ENCODE data around the gene AGBL5. TPM values are rescaled to one million over a fixed set of nuclear protein-coding genes. Genes with fewer than 3 reads are reported as not detected.

Gene AGBL5
- total and polyA plus RNA-seq, 2 of the 13 experiments (the other 11 are each of a cell fraction or from before 2014, with no cell fraction given), result 55.9 to 73.3 TPM

- no peak; the same call in 1 of the 2 replicates for TF ChIP-seq AFF4 (CRISPR knock-in tag; IDR thresholded peaks at IDR 0.05)
- no peak for TF ChIP-seq KLF6 (CRISPR knock-in tag; IDR thresholded peaks at IDR 0.05)
- no peak for TF ChIP-seq NBN (conservative IDR thresholded peaks at IDR 0.05)
- TF ChIP-seq GMEB2 (CRISPR knock-in tag; IDR thresholded peaks at IDR 0.05; ENCODE audit: low read depth), result no peak
- TF ChIP-seq ZNF460 (CRISPR knock-in tag; IDR thresholded peaks at IDR 0.05; ENCODE audit: borderline replicate concordance), result no peak
- peak; percentile 0; the same call in 1 of the 2 replicates for TF ChIP-seq ZNF747 (CRISPR knock-in tag; IDR thresholded peaks at IDR 0.05; ENCODE audit: borderline replicate concordance)
- TF ChIP-seq KIAA2018 (CRISPR knock-in tag; IDR thresholded peaks at IDR 0.05; ENCODE audit: borderline replicate concordance), result 0 out of 2 replicates have a peak, but pooled peaks have one; percentile 13
- TF ChIP-seq E2F5 (CRISPR knock-in tag; conservative IDR thresholded peaks at IDR 0.05), result peak; percentile 11; the same call in 1 of the 2 replicates
- 0 out of 2 replicates have a peak, but pooled peaks have one; percentile 7 for TF ChIP-seq THAP8 (CRISPR knock-in tag; IDR thresholded peaks at IDR 0.05; ENCODE audit: borderline replicate concordance)
- TF ChIP-seq HNRNPUL1 (IDR thresholded peaks at IDR 0.05; ENCODE audit: low read depth, low read length), result no peak
These were observed 1.8 kb upstream of the AGBL5 start (continued) for GRCh38 chr2:27049422-27050280.

Data from HepG2 (cell line).